GM12864 (cell line): ENCODE results near the gene SLC30A3.

Experiments
- DNase-seq: peaks from one replicate; pipeline ENCODE4 v3.0.0-alpha.2; 2011; ENCODE audit warnings: low read depth
- H3K4me3 ChIP-seq: 2 replicates; pipeline ENCODE4 v1.5.1; 2011; ENCODE audit warnings: mild to moderate bottlenecking, low read depth, low read length, control low read depth
- TF ChIP-seq, protein P1 (sequence below): IDR thresholded peaks from 2 replicates; pipeline ENCODE4 v1.5.1; 2011; ENCODE audit warnings: low read depth, mild to moderate bottlenecking, moderate library complexity, low read length, control low read depth, inconsistent platforms; ENCODE audit errors: missing control alignments

Gene SLC30A3

GRCh38 chr2:27265536-27265870 lies 2.7 kb upstream of the SLC30A3 start:
- H3K4me3 ChIP-seq: no peak overlapping the region
- TF ChIP-seq, protein P1, sequence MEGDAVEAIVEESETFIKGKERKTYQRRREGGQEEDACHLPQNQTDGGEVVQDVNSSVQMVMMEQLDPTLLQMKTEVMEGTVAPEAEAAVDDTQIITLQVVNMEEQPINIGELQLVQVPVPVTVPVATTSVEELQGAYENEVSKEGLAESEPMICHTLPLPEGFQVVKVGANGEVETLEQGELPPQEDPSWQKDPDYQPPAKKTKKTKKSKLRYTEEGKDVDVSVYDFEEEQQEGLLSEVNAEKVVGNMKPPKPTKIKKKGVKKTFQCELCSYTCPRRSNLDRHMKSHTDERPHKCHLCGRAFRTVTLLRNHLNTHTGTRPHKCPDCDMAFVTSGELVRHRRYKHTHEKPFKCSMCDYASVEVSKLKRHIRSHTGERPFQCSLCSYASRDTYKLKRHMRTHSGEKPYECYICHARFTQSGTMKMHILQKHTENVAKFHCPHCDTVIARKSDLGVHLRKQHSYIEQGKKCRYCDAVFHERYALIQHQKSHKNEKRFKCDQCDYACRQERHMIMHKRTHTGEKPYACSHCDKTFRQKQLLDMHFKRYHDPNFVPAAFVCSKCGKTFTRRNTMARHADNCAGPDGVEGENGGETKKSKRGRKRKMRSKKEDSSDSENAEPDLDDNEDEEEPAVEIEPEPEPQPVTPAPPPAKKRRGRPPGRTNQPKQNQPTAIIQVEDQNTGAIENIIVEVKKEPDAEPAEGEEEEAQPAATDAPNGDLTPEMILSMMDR: no peak
- DNase-seq: no peak

GRCh38 chr2:27264753-27265535 lies 2.1 kb upstream of the SLC30A3 start:
- TF ChIP-seq, protein P1: peak; percentile 68
- no peak for DNase-seq
- H3K4me3 ChIP-seq: peak overlapping the region; percentile 49

DNA sequence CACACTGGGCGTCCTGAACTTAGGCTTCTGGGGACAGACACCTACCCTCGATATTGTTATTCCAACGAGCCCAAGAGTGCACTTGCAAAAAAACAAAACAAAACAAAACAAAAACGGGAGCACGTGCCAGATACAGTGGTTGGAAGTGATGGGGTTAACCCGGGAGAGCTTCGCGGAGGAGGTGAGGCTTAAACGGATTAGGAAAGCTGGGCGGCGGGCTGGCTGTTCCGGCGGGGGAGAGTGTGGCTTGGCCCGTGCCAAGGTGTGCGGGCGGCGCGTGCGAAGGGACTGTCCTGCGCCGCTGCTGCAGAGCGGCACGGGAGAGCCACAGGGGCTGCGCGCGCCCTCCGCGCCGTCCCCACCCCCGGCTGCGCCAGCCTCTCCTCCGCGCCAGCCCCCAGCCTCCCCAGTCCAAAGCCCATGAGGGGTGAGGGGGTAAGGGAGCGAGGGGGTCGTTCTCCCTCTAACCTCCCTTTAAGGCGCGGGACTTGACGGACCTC lies 1.5 kb upstream of the SLC30A3 start:
- no peak for DNase-seq
- TF ChIP-seq, protein P1: no peak
- peak overlapping the region; percentile 49 for H3K4me3 ChIP-seq

- no peak for DNase-seq
- TF ChIP-seq, protein P1: no peak
- peak overlapping the region; percentile 49 for H3K4me3 ChIP-seq
These were observed 723 bp upstream of the SLC30A3 start for GRCh38 chr2:27263287-27264252.

GRCh38 chr2:27261926-27262298 lies 935 bp downstream of the SLC30A3 start:
- no peak for DNase-seq
- TF ChIP-seq, protein P1: no peak
- H3K4me3 ChIP-seq: no peak overlapping the region

- H3K4me3 ChIP-seq: no peak overlapping the region
- no peak for DNase-seq
- TF ChIP-seq, protein P1: no peak
These were observed 1.5 kb downstream of the SLC30A3 start for GRCh38 chr2:27261241-27261925.
